Raji (cell line): ENCODE measurements around the gene TOM1L2.

ENCODE experiments used
- POLR2A ChIP-seq: IDR thresholded peaks from 2 replicates; pipeline ENCODE4 v1.6.1; 2011; ENCODE audit warnings: low read depth, low read length, control low read depth; ENCODE audit not compliant: insufficient read depth

The TOM1L2 gene

GRCh38 chr17:17890773-17891759 lies 81.1 kb downstream of the TOM1L2 start:
- TF ChIP-seq POLR2A: no peak

- no peak for TF ChIP-seq POLR2A
Observed at GRCh38 chr17:17889922-17890321, 82.3 kb downstream of the TOM1L2 start.

GRCh38 chr17:17888821-17889220 lies 83.4 kb downstream of the TOM1L2 start:
- TF ChIP-seq POLR2A: no peak

GRCh38 chr17:17888371-17888770 lies 83.8 kb downstream of the TOM1L2 start:
- no peak for TF ChIP-seq POLR2A

- TF ChIP-seq POLR2A: no peak
Observed at GRCh38 chr17:17887752-17888304, 84.4 kb downstream of the TOM1L2 start.

- TF ChIP-seq POLR2A: no peak
Observed at GRCh38 chr17:17886726-17887125, 85.5 kb downstream of the TOM1L2 start.

GRCh38 chr17:17886226-17886625 lies 86.0 kb downstream of the TOM1L2 start:
- TF ChIP-seq POLR2A: no peak

- TF ChIP-seq POLR2A: no peak
Observed at GRCh38 chr17:17884391-17885357, 87.5 kb downstream of the TOM1L2 start.

- TF ChIP-seq POLR2A: no peak
Observed at GRCh38 chr17:17883801-17884200, 88.4 kb downstream of the TOM1L2 start.

- TF ChIP-seq POLR2A: no peak
Observed at GRCh38 chr17:17882082-17882581, 90.1 kb downstream of the TOM1L2 start.

GRCh38 chr17:17880577-17881196 lies 91.5 kb downstream of the TOM1L2 start:
- TF ChIP-seq POLR2A: no peak

- no peak for TF ChIP-seq POLR2A
Observed at GRCh38 chr17:17877529-17878358, 94.5 kb downstream of the TOM1L2 start.

GRCh38 chr17:17876959-17877528 lies 95.2 kb downstream of the TOM1L2 start:
- TF ChIP-seq POLR2A: no peak

GRCh38 chr17:17874478-17874877 lies 97.7 kb downstream of the TOM1L2 start:
- no peak for TF ChIP-seq POLR2A

- TF ChIP-seq POLR2A: no peak
Observed at GRCh38 chr17:17873450-17873991, 98.7 kb downstream of the TOM1L2 start.
